ENCODE data around the gene TSKS.
A peak's percentile ranks its signal among the peaks of the same experiment; 100 is the strongest.

TSKS gene

GRCh38 chr19:49805822-49806619, 42.9 kb upstream of the TSKS start:
- Histone ChIP-seq H3K4me1 (ENCODE audit: control insufficient read depth, insufficient read depth, low read length) (peaks cover 21% of the 10 kb centered on the region), H3K27me3 (ENCODE audit: control insufficient read depth, insufficient read depth, low read length, poor library complexity, severe bottlenecking) (no peaks in the 10 kb centered on the region), H3K27ac (ENCODE audit: insufficient read depth, low read depth, low read length, poor library complexity, severe bottlenecking) (no peak overlapping the region), H3K4me3 (ENCODE audit: insufficient read depth, low read depth, low read length) (no peak overlapping the region), H3K9me3 (ENCODE audit: control insufficient read depth, low read length) (no peaks in the 10 kb centered on the region), H3K36me3 (ENCODE audit: control insufficient read depth, insufficient read depth, low read length) (peaks cover 16% of the 10 kb centered on the region)
- WGBS, 2 experiments, result 89 to 93% methylated on average over 20 of the region's 20 CpGs

- no peaks in the 10 kb centered on the region for H3K9me3 ChIP-seq (ENCODE audit: control insufficient read depth, low read length)
- H3K4me3 ChIP-seq (ENCODE audit: insufficient read depth, low read depth, low read length), result no peak overlapping the region
- WGBS, 2 experiments, result 97% methylated on average over 6 of the region's 6 CpGs
- no peaks in the 10 kb centered on the region for H3K27me3 ChIP-seq (ENCODE audit: control insufficient read depth, insufficient read depth, low read length, poor library complexity, severe bottlenecking)
- peaks cover 28% of the 10 kb centered on the region for H3K36me3 ChIP-seq (ENCODE audit: control insufficient read depth, insufficient read depth, low read length)
- peaks cover 14% of the 10 kb centered on the region for H3K4me1 ChIP-seq (ENCODE audit: control insufficient read depth, insufficient read depth, low read length)
- H3K27ac ChIP-seq (ENCODE audit: insufficient read depth, low read depth, low read length, poor library complexity, severe bottlenecking), result no peak overlapping the region
Observed at GRCh38 chr19:49803529-49803856, 40.4 kb upstream of the TSKS start.

- Histone ChIP-seq H3K27ac (ENCODE audit: insufficient read depth, low read depth, low read length, poor library complexity, severe bottlenecking) (no peak overlapping the region), H3K4me3 (ENCODE audit: insufficient read depth, low read depth, low read length) (no peak overlapping the region), H3K36me3 (ENCODE audit: control insufficient read depth, insufficient read depth, low read length) (peaks cover 28% of the 10 kb centered on the region), H3K27me3 (ENCODE audit: control insufficient read depth, insufficient read depth, low read length, poor library complexity, severe bottlenecking) (no peaks in the 10 kb centered on the region), H3K4me1 (ENCODE audit: control insufficient read depth, insufficient read depth, low read length) (peaks cover 14% of the 10 kb centered on the region), H3K9me3 (ENCODE audit: control insufficient read depth, low read length) (no peaks in the 10 kb centered on the region)
- 92 to 93% methylated on average over 24 of the region's 24 CpGs for WGBS, 2 experiments
Observed at GRCh38 chr19:49802836-49803528, 39.9 kb upstream of the TSKS start.

GRCh38 chr19:49801966-49802661, 39.0 kb upstream of the TSKS start:
- no peak overlapping the region for H3K27ac ChIP-seq (ENCODE audit: insufficient read depth, low read depth, low read length, poor library complexity, severe bottlenecking)
- peaks cover 28% of the 10 kb centered on the region for H3K36me3 ChIP-seq (ENCODE audit: control insufficient read depth, insufficient read depth, low read length)
- H3K4me1 ChIP-seq (ENCODE audit: control insufficient read depth, insufficient read depth, low read length), result peaks cover 14% of the 10 kb centered on the region
- WGBS, 2 experiments, result 33 to 34% methylated on average over 38 of the region's 38 CpGs
- H3K27me3 ChIP-seq (ENCODE audit: control insufficient read depth, insufficient read depth, low read length, poor library complexity, severe bottlenecking), result no peaks in the 10 kb centered on the region
- peak overlapping the region; percentile 30 for H3K4me3 ChIP-seq (ENCODE audit: insufficient read depth, low read depth, low read length)
- no peaks in the 10 kb centered on the region for H3K9me3 ChIP-seq (ENCODE audit: control insufficient read depth, low read length)

GRCh38 chr19:49801401-49801888, 38.3 kb upstream of the TSKS start:
- Histone ChIP-seq H3K4me3 (ENCODE audit: insufficient read depth, low read depth, low read length) (peak overlapping the region; percentile 30), H3K27ac (ENCODE audit: insufficient read depth, low read depth, low read length, poor library complexity, severe bottlenecking) (no peak overlapping the region), H3K9me3 (ENCODE audit: control insufficient read depth, low read length) (no peaks in the 10 kb centered on the region), H3K36me3 (ENCODE audit: control insufficient read depth, insufficient read depth, low read length) (peaks cover 34% of the 10 kb centered on the region), H3K4me1 (ENCODE audit: control insufficient read depth, insufficient read depth, low read length) (peaks cover 14% of the 10 kb centered on the region), H3K27me3 (ENCODE audit: control insufficient read depth, insufficient read depth, low read length, poor library complexity, severe bottlenecking) (no peaks in the 10 kb centered on the region)
- 88 to 91% methylated on average over 31 to 32 of the region's 32 CpGs for WGBS, 2 experiments

GRCh38 chr19:49800771-49801170, 37.7 kb upstream of the TSKS start:
- 95% methylated on average over 10 of the region's 10 CpGs for WGBS, 2 experiments
- no peak overlapping the region for H3K27ac ChIP-seq (ENCODE audit: insufficient read depth, low read depth, low read length, poor library complexity, severe bottlenecking)
- no peaks in the 10 kb centered on the region for H3K9me3 ChIP-seq (ENCODE audit: control insufficient read depth, low read length)
- no peak overlapping the region for H3K4me3 ChIP-seq (ENCODE audit: insufficient read depth, low read depth, low read length)
- H3K27me3 ChIP-seq (ENCODE audit: control insufficient read depth, insufficient read depth, low read length, poor library complexity, severe bottlenecking), result no peaks in the 10 kb centered on the region
- H3K4me1 ChIP-seq (ENCODE audit: control insufficient read depth, insufficient read depth, low read length), result peaks cover 14% of the 10 kb centered on the region
- peaks cover 31% of the 10 kb centered on the region for H3K36me3 ChIP-seq (ENCODE audit: control insufficient read depth, insufficient read depth, low read length)

- Histone ChIP-seq H3K36me3 (ENCODE audit: control insufficient read depth, insufficient read depth, low read length) (peaks cover 36% of the 10 kb centered on the region), H3K4me3 (ENCODE audit: insufficient read depth, low read depth, low read length) (no peak overlapping the region), H3K27me3 (ENCODE audit: control insufficient read depth, insufficient read depth, low read length, poor library complexity, severe bottlenecking) (no peaks in the 10 kb centered on the region), H3K27ac (ENCODE audit: insufficient read depth, low read depth, low read length, poor library complexity, severe bottlenecking) (no peak overlapping the region), H3K4me1 (ENCODE audit: control insufficient read depth, insufficient read depth, low read length) (peaks cover 14% of the 10 kb centered on the region), H3K9me3 (ENCODE audit: control insufficient read depth, low read length) (no peaks in the 10 kb centered on the region)
- 94 to 96% methylated on average over 25 of the region's 25 CpGs for WGBS, 2 experiments
Observed at GRCh38 chr19:49799798-49800376, 36.8 kb upstream of the TSKS start.

GRCh38 chr19:49799271-49799797, 36.2 kb upstream of the TSKS start:
- Histone ChIP-seq H3K9me3 (ENCODE audit: control insufficient read depth, low read length) (no peaks in the 10 kb centered on the region), H3K4me3 (ENCODE audit: insufficient read depth, low read depth, low read length) (no peak overlapping the region), H3K36me3 (ENCODE audit: control insufficient read depth, insufficient read depth, low read length) (peaks cover 31% of the 10 kb centered on the region), H3K4me1 (ENCODE audit: control insufficient read depth, insufficient read depth, low read length) (peaks cover 14% of the 10 kb centered on the region), H3K27me3 (ENCODE audit: control insufficient read depth, insufficient read depth, low read length, poor library complexity, severe bottlenecking) (no peaks in the 10 kb centered on the region), H3K27ac (ENCODE audit: insufficient read depth, low read depth, low read length, poor library complexity, severe bottlenecking) (no peak overlapping the region)
- WGBS, 2 experiments, result 95% methylated on average over 28 of the region's 28 CpGs

GRCh38 chr19:49798574-49798973, 35.5 kb upstream of the TSKS start:
- H3K4me3 ChIP-seq (ENCODE audit: insufficient read depth, low read depth, low read length), result no peak overlapping the region
- WGBS, 2 experiments, result 93 to 98% methylated on average over 11 of the region's 11 CpGs
- H3K36me3 ChIP-seq (ENCODE audit: control insufficient read depth, insufficient read depth, low read length), result peaks cover 32% of the 10 kb centered on the region
- no peak overlapping the region for H3K27ac ChIP-seq (ENCODE audit: insufficient read depth, low read depth, low read length, poor library complexity, severe bottlenecking)
- no peaks in the 10 kb centered on the region for H3K27me3 ChIP-seq (ENCODE audit: control insufficient read depth, insufficient read depth, low read length, poor library complexity, severe bottlenecking)
- H3K9me3 ChIP-seq (ENCODE audit: control insufficient read depth, low read length), result no peaks in the 10 kb centered on the region
- peaks cover 14% of the 10 kb centered on the region for H3K4me1 ChIP-seq (ENCODE audit: control insufficient read depth, insufficient read depth, low read length)
